Measurements from ENCODE around the gene BRCA1.
"Not testable (repeated sequence)": the region's sequence is repeated elsewhere in the genome, so short reads cannot be mapped to it uniquely, and the experiment has no call there.

BRCA1 gene

DNA sequence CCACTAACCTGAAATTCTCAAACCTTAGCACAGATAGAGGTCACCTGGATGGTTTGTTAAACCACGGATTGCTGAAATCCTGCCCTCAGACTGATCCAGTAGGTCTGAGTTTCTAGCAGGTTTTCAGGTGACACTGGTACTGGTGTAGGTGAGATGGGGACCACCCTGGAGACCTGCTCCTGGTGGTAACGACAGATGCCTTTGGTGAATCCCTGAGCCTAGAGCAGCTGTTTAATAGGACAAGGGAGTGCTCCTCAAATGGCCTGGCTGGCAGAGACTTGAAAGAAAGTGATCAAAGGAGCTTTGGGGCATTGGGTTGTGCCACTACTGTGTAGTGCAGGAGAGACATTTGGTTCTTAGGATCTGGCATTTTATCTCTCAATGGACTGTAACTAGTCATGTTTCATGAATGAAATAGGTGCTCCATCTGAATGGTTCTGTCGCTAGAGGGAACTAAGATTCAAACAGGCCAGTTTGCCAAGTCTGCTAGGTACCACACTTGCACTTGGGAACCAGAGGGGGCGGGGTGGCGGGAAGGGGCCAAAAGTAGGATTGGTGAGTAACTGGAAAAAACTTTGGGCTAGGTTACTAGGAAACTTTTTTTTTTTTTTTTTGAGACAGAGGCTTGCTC is 121.5 kb downstream of the BRCA1 start:
- no peak for DNase-seq (ENCODE audit: low read depth)

DNA sequence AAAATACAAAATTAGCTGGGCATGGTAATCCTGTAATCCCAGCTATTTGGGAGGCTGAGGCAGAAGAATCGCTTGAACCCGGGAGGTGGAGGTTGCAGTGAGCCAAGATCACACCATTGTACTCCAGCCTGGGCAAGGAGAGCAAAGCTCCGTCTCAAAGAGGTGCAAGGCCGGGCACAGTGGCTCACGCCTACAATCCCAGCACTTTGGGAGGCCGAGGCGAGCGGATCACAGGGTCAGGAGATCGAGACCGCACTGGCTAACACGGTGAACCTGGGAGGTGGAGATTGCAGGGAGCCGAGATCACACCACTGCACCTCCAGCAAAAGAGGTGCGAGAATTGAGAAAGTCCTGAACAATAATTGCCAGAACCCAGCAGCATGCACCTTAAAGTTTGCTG is 124.3 kb downstream of the BRCA1 start:
- DNase-seq (ENCODE audit: low read depth) = not testable (repeated sequence)

DNA sequence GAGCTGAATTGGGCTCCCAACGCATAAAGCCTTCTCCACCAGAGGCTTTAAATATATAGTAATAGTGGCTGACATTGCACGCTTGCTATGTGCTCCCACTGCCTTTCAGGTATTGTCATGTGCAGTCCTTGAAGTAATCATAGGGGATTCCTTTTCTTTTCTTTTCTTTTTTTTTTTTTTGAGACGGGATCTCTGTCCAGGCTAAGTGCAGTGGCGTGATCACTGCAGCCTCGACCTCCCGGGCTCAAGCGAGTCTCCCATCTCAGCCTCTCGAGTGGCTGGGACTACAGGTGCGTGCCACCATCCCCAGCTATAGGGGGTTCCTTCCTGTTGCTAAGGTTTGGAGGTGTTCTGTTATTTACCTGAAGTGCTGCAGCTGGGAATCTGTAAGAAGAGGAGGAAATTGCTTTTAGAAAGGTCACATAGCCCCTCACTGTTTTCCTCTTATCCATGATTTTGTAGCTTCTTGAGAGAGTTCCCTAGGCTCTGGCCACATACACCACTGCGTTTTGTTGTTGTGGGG is 126.1 kb downstream of the BRCA1 start:
- no peak for DNase-seq (ENCODE audit: low read depth)

DNA sequence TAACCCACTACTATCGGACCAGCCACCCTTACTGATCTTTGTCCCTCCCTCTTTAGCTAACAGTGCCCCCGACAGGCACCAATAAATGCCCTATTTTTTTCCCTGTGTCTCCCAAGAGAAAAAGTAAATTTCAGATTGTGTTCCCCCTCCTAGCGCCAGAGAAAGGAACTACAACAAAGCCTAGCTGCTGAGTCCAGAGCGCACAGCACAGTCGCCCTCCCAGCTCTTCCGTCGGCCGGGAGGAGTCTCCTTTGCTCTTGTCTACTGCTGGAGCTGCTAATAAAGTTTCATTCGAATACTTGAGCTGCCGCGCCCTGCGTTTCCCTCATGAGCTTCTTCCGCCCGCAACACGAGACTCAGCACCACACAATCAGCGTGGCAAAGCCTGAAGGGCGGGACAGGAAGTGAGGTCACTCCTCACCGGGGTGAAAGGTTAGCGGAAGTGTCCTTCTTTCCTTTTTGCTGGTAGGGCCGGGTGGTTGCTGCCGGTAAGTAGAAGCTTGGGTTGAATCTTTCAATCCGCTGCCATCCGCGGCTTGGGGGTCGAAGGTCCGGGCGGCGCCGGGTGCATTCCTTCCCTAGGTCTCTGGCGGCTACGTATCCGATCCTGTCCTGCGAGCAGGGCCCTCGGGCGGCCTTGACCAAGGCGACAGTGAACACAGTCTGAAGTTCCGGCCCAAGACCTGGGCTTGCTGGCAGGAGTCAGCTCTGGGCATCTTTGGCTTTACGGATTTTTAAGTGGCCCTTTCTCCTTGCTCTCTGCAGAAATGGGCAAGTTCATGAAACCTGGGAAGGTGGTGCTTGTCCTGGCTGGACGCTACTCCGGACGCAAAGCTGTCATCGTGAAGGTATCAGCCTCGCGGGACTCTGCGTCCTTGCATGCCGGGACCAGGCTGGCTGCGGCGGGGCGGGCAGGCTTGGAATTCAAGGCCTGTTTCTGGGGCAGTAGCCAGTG is 126.9 kb downstream of the BRCA1 start, which contains the start of gene RPL27:
Gene RPL27 (plus strand): TSS at position 436 of the 955 bp plus-strand sequence. CDS start 332 bp downstream, at position 768.
- peak; percentile 100 for DNase-seq (ENCODE audit: low read depth)

DNA sequence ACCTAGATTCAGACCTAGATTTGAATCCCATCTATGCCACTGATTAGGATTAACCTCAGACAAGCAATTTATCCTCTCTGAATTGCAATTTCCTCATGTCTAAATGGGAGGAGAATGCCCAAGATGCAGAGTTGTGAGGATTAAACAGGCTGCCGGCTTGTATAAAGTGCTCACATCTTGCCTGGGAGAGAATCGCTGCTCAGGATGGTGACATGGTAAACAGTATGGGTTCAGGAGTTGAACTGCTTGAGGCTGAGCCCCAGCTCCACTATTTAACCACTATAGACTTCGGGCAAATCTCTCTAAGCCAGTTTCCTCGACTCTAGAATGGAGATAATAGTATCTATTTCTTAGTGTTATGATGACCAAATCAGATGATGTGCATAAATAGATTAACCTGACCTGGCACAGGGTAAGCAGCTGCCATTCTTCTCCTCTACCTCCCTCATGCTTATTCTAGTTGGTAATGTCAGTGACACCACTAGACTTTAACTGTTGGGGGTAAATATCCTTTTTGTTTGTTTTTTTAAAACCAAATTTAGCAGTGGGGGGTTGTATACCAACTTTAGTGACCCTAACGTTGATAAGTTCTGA is 127.7 kb downstream of the BRCA1 start:
- DNase-seq (ENCODE audit: low read depth) = no peak

Data from fibroblast of the conjunctiva (primary cell).